Measurements from ENCODE around the gene BAZ2B.

- TF ChIP-seq, protein P1, sequence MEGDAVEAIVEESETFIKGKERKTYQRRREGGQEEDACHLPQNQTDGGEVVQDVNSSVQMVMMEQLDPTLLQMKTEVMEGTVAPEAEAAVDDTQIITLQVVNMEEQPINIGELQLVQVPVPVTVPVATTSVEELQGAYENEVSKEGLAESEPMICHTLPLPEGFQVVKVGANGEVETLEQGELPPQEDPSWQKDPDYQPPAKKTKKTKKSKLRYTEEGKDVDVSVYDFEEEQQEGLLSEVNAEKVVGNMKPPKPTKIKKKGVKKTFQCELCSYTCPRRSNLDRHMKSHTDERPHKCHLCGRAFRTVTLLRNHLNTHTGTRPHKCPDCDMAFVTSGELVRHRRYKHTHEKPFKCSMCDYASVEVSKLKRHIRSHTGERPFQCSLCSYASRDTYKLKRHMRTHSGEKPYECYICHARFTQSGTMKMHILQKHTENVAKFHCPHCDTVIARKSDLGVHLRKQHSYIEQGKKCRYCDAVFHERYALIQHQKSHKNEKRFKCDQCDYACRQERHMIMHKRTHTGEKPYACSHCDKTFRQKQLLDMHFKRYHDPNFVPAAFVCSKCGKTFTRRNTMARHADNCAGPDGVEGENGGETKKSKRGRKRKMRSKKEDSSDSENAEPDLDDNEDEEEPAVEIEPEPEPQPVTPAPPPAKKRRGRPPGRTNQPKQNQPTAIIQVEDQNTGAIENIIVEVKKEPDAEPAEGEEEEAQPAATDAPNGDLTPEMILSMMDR (conservative IDR thresholded peaks at IDR 0.05) = no peak
- no peak for TF ChIP-seq EZH2 (IDR thresholded peaks at IDR 0.05; ENCODE audit: low read depth)
These were observed 64.5 kb downstream of the BAZ2B start for GRCh38 chr2:159551806-159552205.

All from PC-9 (cell line).